K562 (cell line): ENCODE measurements around the gene ZNF385C. TPM values are rescaled to one million over a fixed set of nuclear protein-coding genes. Genes with fewer than 3 reads are reported as not detected.

ENCODE experiments used
- ATAC-seq: fragments of 200-7000 bp; cut with Tn5 transposase; 3 replicates; pipeline ENCODE4 v1.9.1; 2020; ENCODE audit warnings: moderate library complexity
- BruUV-seq: library from RNA; stranded (reverse); fragments of 400-500 nt; replicated peaks from 2 replicates; lab custom pipeline; 2021; lab: Mats Ljungman, UMichigan
- CTCF ChIA-PET: fragments of 300-600 bp; formaldehyde crosslinking; extraction: SDS; loops from one replicate; lab custom pipeline; 2021; ENCODE audit warnings: low intra/inter-chr PET ratio; lab: Yijun Ruan, JAX
- POLR2A ChIA-PET: fragments of 300-600, 350-650 bp; sonication (Branson Sonifier 250); formaldehyde crosslinking; extraction: SDS; loops from one replicate; lab custom pipeline; 2021; ENCODE audit warnings: antibody characterized with exemption, inconsistent platforms; lab: Yijun Ruan, JAX
- DNase-seq, 4 experiments: peaks; one replicate each; pipeline versions ENCODE4 v3.0.0 to v3.0.0-alpha.2; 2011 to 2018; ENCODE audit warnings: low spot score in 3 of 4, mixed read lengths in 3 of 4; ENCODE audit errors: extremely low read depth in 1 of 4
- FAIRE-seq: peaks from 2 replicates; lab custom pipeline; 2011; peaks lifted over from hg19 to GRCh38; lab: Jason Lieb, UNC
- H2AFZ ChIP-seq: 2 replicates; pipeline ENCODE4 v1.6.0; 2011; ENCODE audit warnings: low read depth, low read length, control low read depth, inconsistent platforms
- H3K27ac ChIP-seq: fragments of 200-600 bp; 3 replicates; pipeline ENCODE4 v1.8.0; 2011; ENCODE audit warnings: low read depth, mild to moderate bottlenecking, control low read depth, inconsistent platforms, low read length, moderate library complexity, mixed read lengths; ENCODE audit errors: extremely low read depth
- H3K27me3 ChIP-seq, 2 experiments: fragments of 300-600 bp in 1 of 2; 2 replicates in 1 of 2; 3 replicates in 1 of 2; pipeline versions ENCODE4 v1.6.0 to v1.8.0; 2011; ENCODE audit warnings: inconsistent platforms in 2 of 2, low read length in 2 of 2, mild to moderate bottlenecking in 1 of 2, mixed read lengths in 1 of 2, moderate library complexity in 1 of 2; ENCODE audit not compliant: control insufficient read depth in 2 of 2, insufficient read depth in 2 of 2
- H3K36me3 ChIP-seq: fragments of 300-600 bp; 3 replicates; pipeline ENCODE4 v1.8.0; 2011; ENCODE audit warnings: mild to moderate bottlenecking, low read length, inconsistent platforms; ENCODE audit not compliant: control insufficient read depth, insufficient read depth
- H3K4me1 ChIP-seq, 2 experiments: fragments of 200-600 bp in 1 of 2; replicated peaks in 1 of 2; 2 replicates in 1 of 2; 3 replicates in 1 of 2; pipeline versions ENCODE4 v1.5.1 to v1.8.0; 2011; ENCODE audit warnings: inconsistent platforms in 2 of 2, low read length in 2 of 2, mild to moderate bottlenecking in 1 of 2, mixed read lengths in 1 of 2, moderate library complexity in 1 of 2; ENCODE audit not compliant: control insufficient read depth in 2 of 2, insufficient read depth in 2 of 2
- H3K4me2 ChIP-seq: 2 replicates; pipeline ENCODE4 v1.6.1; 2011; ENCODE audit warnings: low read length, control low read depth, inconsistent platforms, mixed read lengths; ENCODE audit not compliant: insufficient read depth
- H3K4me3 ChIP-seq: fragments of 200-600 bp; sonication (generic), shearing (Covaris generic); 2 replicates; pipeline ENCODE4 v1.5.1; 2016; ENCODE audit warnings: control low read depth, inconsistent platforms
- H3K79me2 ChIP-seq: fragments of 200-600 bp; 3 replicates; pipeline ENCODE4 v1.8.0; 2011; ENCODE audit warnings: low read length, inconsistent platforms; ENCODE audit not compliant: control insufficient read depth, insufficient read depth
- H3K9ac ChIP-seq, 2 experiments: 2 replicates each; pipeline versions ENCODE4 v1.6.0 to v1.6.1; 2011; ENCODE audit warnings: low read depth in 2 of 2, low read length in 2 of 2, control low read depth in 1 of 2, inconsistent platforms in 1 of 2, mild to moderate bottlenecking in 1 of 2, mixed read lengths in 1 of 2; ENCODE audit not compliant: insufficient read depth in 1 of 2
- H3K9me1 ChIP-seq: one replicate; pipeline ENCODE4 v1.6.0; 2011; ENCODE audit warnings: inconsistent platforms, mild to moderate bottlenecking, low read length, moderate library complexity; ENCODE audit not compliant: control insufficient read depth, insufficient read depth
- H3K9me3 ChIP-seq: replicated peaks from 2 replicates; pipeline ENCODE4 v1.5.1; 2011; ENCODE audit warnings: low read depth, low read length, inconsistent platforms; ENCODE audit not compliant: control insufficient read depth, insufficient read depth
- H4K20me1 ChIP-seq: replicated peaks from 2 replicates; pipeline ENCODE4 v1.6.1; 2011; ENCODE audit warnings: low read length, inconsistent platforms, mixed read lengths; ENCODE audit not compliant: control insufficient read depth, insufficient read depth
- EGR1 ChIP-seq: fragments of 450-650 bp; conservative IDR thresholded peaks from 2 replicates; pipeline ENCODE4 v1.6.1; 2017; ENCODE audit warnings: mild to moderate bottlenecking
- ETS1 ChIP-seq: conservative IDR thresholded peaks from 2 replicates; pipeline ENCODE4 v1.6.1; 2011; ENCODE audit warnings: low read depth, mild to moderate bottlenecking, low read length; ENCODE audit not compliant: control insufficient read depth
- KDM5B ChIP-seq: fragments of 200-600 bp; sonication (generic); IDR thresholded peaks from 2 replicates; pipeline ENCODE4 v1.6.1; 2012; ENCODE audit warnings: low read depth, mild to moderate bottlenecking, moderate library complexity, low read length, control low read depth, inconsistent platforms; ENCODE audit not compliant: insufficient replicate concordance
- KHSRP ChIP-seq: fragments of 450-650 bp; IDR thresholded peaks from 2 replicates; pipeline ENCODE4 v1.6.1; 2017
- LARP7 ChIP-seq: fragments of 450-650 bp; IDR thresholded peaks from 2 replicates; pipeline ENCODE4 v1.6.1; 2016
- MBD2 ChIP-seq: sonication (generic); IDR thresholded peaks from 2 replicates; pipeline ENCODE4 v1.6.1; 2016; ENCODE audit warnings: low read depth, borderline replicate concordance
- NCOA1 ChIP-seq: fragments of 450-650 bp; IDR thresholded peaks from 2 replicates; pipeline ENCODE4 v1.6.1; 2016; ENCODE audit warnings: low read depth
- POLR2A ChIP-seq: fragments of 450-650 bp; conservative IDR thresholded peaks from 2 replicates; pipeline ENCODE4 v1.6.1; 2016
- SMARCA4 ChIP-seq: fragments of 450-650 bp; IDR thresholded peaks from 2 replicates; pipeline ENCODE4 v1.6.1; 2016
- TEAD2 ChIP-seq: fragments of 450-650 bp; IDR thresholded peaks from 2 replicates; pipeline ENCODE4 v1.6.1; 2016; ENCODE audit warnings: missing genetic modification characterization, control low read depth, missing compliant biosample characterization
- ZHX1 ChIP-seq: fragments of 150-350 bp; conservative IDR thresholded peaks from 2 replicates; pipeline ENCODE4 v1.6.1; 2014; ENCODE audit warnings: low read length
- ZNF384 ChIP-seq: IDR thresholded peaks from 2 replicates; pipeline ENCODE4 v1.6.1; 2012; ENCODE audit warnings: low read depth, low read length, improper control_type of control experiment
- WGBS: fragments of 100-300 bp; shearing (Covaris generic); methylation state at CpG from one replicate; pipeline ENCODE4 v1.1.6; 2016; ENCODE audit warnings: low coverage, mixed read lengths; ENCODE audit not compliant: insufficient coverage; ENCODE audit errors: missing lambda C conversion rate; 5-methylcytosine and 5-hydroxymethylcytosine counted together
- in situ Hi-C: fragments of 300-500 bp; cut with MboI; formaldehyde crosslinking; loops from 4 replicates; pipeline ENCODE4 v1.15.0; 2018; ENCODE audit warnings: inconsistent platforms, mixed read lengths
- intact Hi-C: fragments of 100-400 bp; cut with micrococcal nuclease; formaldehyde crosslinking; loops from 2 replicates; pipeline ENCODE4 v1.14.2; 2022
- polyA plus RNA-seq, 8 experiments: library from polyadenylated mRNA; depleted of rRNA in 4 of 8; stranded (reverse) in 5 of 8; unstranded in 3 of 8; fragments of >200 nt; fragmentation: Nextera tagmentation in 2 of 8; fragmentation: Illumina TruSeq in 1 of 8; extraction: Ambion mirVana in 2 of 8; extraction: Trizol in 1 of 8; gene quantifications; 2 replicates each; pipeline versions ENCODE4 v1.2.1 to v1.2.3, GENCODE V29; 2011 to 2014; ENCODE audit warnings: inconsistent platforms in 1 of 8, missing spikeins in 1 of 8
- total RNA-seq, 7 experiments: library from RNA; depleted of rRNA in 6 of 7; stranded (reverse); fragments of >200 nt in 6 of 7; fragmentation: Illumina TruSeq in 2 of 7; extraction: Trizol in 2 of 7; gene quantifications; 2 replicates each; pipeline versions ENCODE4 v1.2.1 to v1.2.3, GENCODE V29; 2011 to 2021; ENCODE audit warnings: low replicate concordance in 1 of 7

ZNF385C gene
- total and polyA plus RNA-seq, 9 of the 15 experiments (the other 6 are each of a cell fraction or from before 2014, with no cell fraction given): 0.03 to 0.35 (median 0.18) TPM; not detected in 1

- FAIRE-seq (no peak), DNase-seq (no peak), ATAC-seq (no peak)
- no TSS peak for BruUV-seq
- ChIA-PET POLR2A (interaction anchor here (0.6 to 1.5 kb wide), 7 partner anchors 9 to 37 kb away, joined by 3 to 5 read pairs (median 3); partner anchors contain the start of gene NKIRAS2), CTCF (no interaction called here)
- in situ Hi-C loops (no loop called here), intact Hi-C loops (no loop called here)
- H3K9me3 ChIP-seq: no peaks in the 10 kb centered on the region
- no peaks in the 10 kb centered on the region for H3K36me3 ChIP-seq
- peaks cover 3 to 17% of the 10 kb centered on the region in 2 experiments; a peak in 3 of 5 replicates for H3K4me1 ChIP-seq
- H3K79me2 ChIP-seq: no peaks in the 10 kb centered on the region
- H3K4me2 ChIP-seq: no peak overlapping the region
- H3K4me3 ChIP-seq: no peak overlapping the region
- WGBS: 3% methylated on average over 3 of the region's 3 CpGs
- no peak overlapping the region for H3K27ac ChIP-seq
- H3K9ac ChIP-seq: no peak overlapping the region
- peaks cover 3% of the 10 kb centered on the region for H3K9me1 ChIP-seq
- H4K20me1 ChIP-seq: no peaks in the 10 kb centered on the region
- no peak overlapping the region for H2AFZ ChIP-seq
- peaks cover 10 to 49% of the 10 kb centered on the region in 2 experiments; a peak in 4 of 5 replicates for H3K27me3 ChIP-seq
- TF ChIP-seq ETS1: no peak
- no peak for TF ChIP-seq KHSRP
- no peak for TF ChIP-seq SMARCA4
- TF ChIP-seq KDM5B: no peak
- no peak for TF ChIP-seq ZHX1
- no peak for TF ChIP-seq MBD2
- TF ChIP-seq ZNF384: no peak
- TF ChIP-seq EGR1: no peak
- TF ChIP-seq NCOA1: no peak
- no peak for TF ChIP-seq TEAD2
- no peak for TF ChIP-seq POLR2A
- no peak for TF ChIP-seq LARP7
Measured at GRCh38 chr17:42055027-42055426, 43.2 kb downstream of the ZNF385C start.
